SK-N-SH (cell line): Measurements from ENCODE around the gene CELF4. TPM values are rescaled to one million over a fixed set of nuclear protein-coding genes. Genes with fewer than 3 reads are reported as not detected.

Experiments
- CTCF ChIA-PET: fragments of 300-600, 350-600 bp; formaldehyde crosslinking; extraction: SDS; loops from one replicate; lab custom pipeline; 2021; lab: Yijun Ruan, JAX
- POLR2A ChIA-PET: fragments of 350-600 bp; sonication (Branson Sonifier 250); formaldehyde crosslinking; extraction: SDS; loops from one replicate; lab custom pipeline; 2020; ENCODE audit warnings: antibody characterized with exemption, inconsistent platforms; lab: Yijun Ruan, JAX
- DNase-seq: peaks from one replicate; pipeline ENCODE4 v3.0.0; 2012
- H2AFZ ChIP-seq: fragments of 200-600 bp; sonication (generic); 2 replicates; pipeline ENCODE4 v1.8.1; 2016; ENCODE audit warnings: antibody characterized with exemption, mild to moderate bottlenecking, low read depth
- H3F3A ChIP-seq: fragments of 200-600 bp; sonication (generic); replicated peaks from 2 replicates; pipeline ENCODE3; 2016; ENCODE audit warnings: antibody characterized with exemption, mild to moderate bottlenecking; ENCODE audit not compliant: insufficient read depth
- H3K27ac ChIP-seq, 2 experiments: fragments of 200-500 bp in 1 of 2; fragments of 200-600 bp in 1 of 2; sonication (Bioruptor generic) in 1 of 2; sonication (generic), shearing (Covaris generic) in 1 of 2; 2 replicates each; pipeline versions ENCODE4 v1.5.1 to v1.6.1; 2014 to 2016; ENCODE audit warnings: low read depth in 2 of 2, inconsistent platforms in 1 of 2, low read length in 1 of 2, mild to moderate bottlenecking in 1 of 2, mixed read lengths in 1 of 2
- H3K27me3 ChIP-seq: fragments of 200-600 bp; sonication (generic), shearing (Covaris generic); 2 replicates; pipeline ENCODE4 v1.6.1; 2016; ENCODE audit warnings: mixed run types; ENCODE audit not compliant: insufficient read depth
- H3K36me3 ChIP-seq, 2 experiments: fragments of 200-500 bp in 1 of 2; fragments of 200-600 bp in 1 of 2; sonication (Bioruptor generic) in 1 of 2; sonication (generic) in 1 of 2; replicated peaks in 1 of 2; 2 replicates each; pipeline versions ENCODE3 to v1.5.1; 2014 to 2016; ENCODE audit warnings: low read length in 1 of 2, mild to moderate bottlenecking in 1 of 2; ENCODE audit not compliant: insufficient read depth in 2 of 2, control insufficient read depth in 1 of 2
- H3K4me1 ChIP-seq, 2 experiments: fragments of 200-500 bp in 1 of 2; fragments of 200-600 bp in 1 of 2; sonication (Bioruptor generic) in 1 of 2; sonication (generic), shearing (Covaris generic) in 1 of 2; 2 replicates each; pipeline versions ENCODE4 v1.5.1 to v1.6.1; 2014 to 2016; ENCODE audit warnings: low read depth in 1 of 2, low read length in 1 of 2, mixed run types in 1 of 2; ENCODE audit not compliant: insufficient read depth in 2 of 2, control insufficient read depth in 1 of 2
- H3K4me2 ChIP-seq: fragments of 200-600 bp; sonication (generic), shearing (Covaris generic); 2 replicates; pipeline ENCODE4 v1.6.1; 2017; ENCODE audit warnings: mixed run types
- H3K4me3 ChIP-seq, 2 experiments: fragments of 200-500 bp in 1 of 2; fragments of 200-600 bp in 1 of 2; sonication (Bioruptor generic) in 1 of 2; sonication (generic), shearing (Covaris generic) in 1 of 2; 2 replicates each; pipeline versions ENCODE4 v1.5.1 to v1.8.1; 2014 to 2016; ENCODE audit warnings: low read depth in 2 of 2, inconsistent platforms in 1 of 2, low read length in 1 of 2, mild to moderate bottlenecking in 1 of 2, mixed read lengths in 1 of 2, moderate library complexity in 1 of 2
- H3K79me2 ChIP-seq: fragments of 200-600 bp; sonication (generic); 2 replicates; pipeline ENCODE4 v1.8.1; 2017; ENCODE audit warnings: mild to moderate bottlenecking; ENCODE audit not compliant: insufficient read depth
- H3K9ac ChIP-seq: fragments of 200-600 bp; sonication (generic); 2 replicates; pipeline ENCODE4 v1.6.1; 2017; ENCODE audit warnings: mixed run types
- H3K9me2 ChIP-seq: fragments of 200-600 bp; sonication (generic); 2 replicates; pipeline ENCODE4 v1.6.1; 2017; ENCODE audit warnings: mixed run types
- H3K9me3 ChIP-seq: fragments of 200-600 bp; sonication (generic); 2 replicates; pipeline ENCODE4 v1.6.1; 2017; ENCODE audit warnings: mixed run types, mild to moderate bottlenecking, moderate library complexity
- H4K20me1 ChIP-seq: fragments of 200-600 bp; sonication (generic); 2 replicates; pipeline ENCODE4 v1.6.1; 2017; ENCODE audit warnings: mild to moderate bottlenecking, mixed run types; ENCODE audit not compliant: insufficient read depth
- CHD2 ChIP-seq: fragments of 150-350 bp; IDR thresholded peaks from 2 replicates; pipeline ENCODE4 v1.6.1; 2018; ENCODE audit warnings: low read length; ENCODE audit not compliant: partially characterized antibody
- EP300 ChIP-seq, 2 experiments: IDR thresholded peaks; 2 replicates each; pipeline versions ENCODE4 v1.4.0 to v1.6.1; 2012; ENCODE audit warnings: borderline replicate concordance in 1 of 2, low read depth in 1 of 2, low read length in 1 of 2
- FOSL2 ChIP-seq: IDR thresholded peaks from 2 replicates; pipeline ENCODE4 v1.4.0; 2012; ENCODE audit warnings: low read depth, mild to moderate bottlenecking, moderate library complexity, borderline replicate concordance
- FOXM1 ChIP-seq: IDR thresholded peaks from 2 replicates; pipeline ENCODE4 v1.4.0; 2012; ENCODE audit warnings: low read depth, mild to moderate bottlenecking
- GATA2 ChIP-seq: sonication (generic); formaldehyde crosslinking; IDR thresholded peaks from 2 replicates; pipeline ENCODE4 v1.5.0; 2020; ENCODE audit warnings: mild to moderate bottlenecking, missing genetic modification reagents
- IRF3 ChIP-seq: fragments of 150-350 bp; IDR thresholded peaks from 2 replicates; pipeline ENCODE4 v1.6.1; 2016; ENCODE audit warnings: mild to moderate bottlenecking, low read depth, low read length
- NFIC ChIP-seq: IDR thresholded peaks from 2 replicates; pipeline ENCODE4 v1.4.0; 2012; ENCODE audit warnings: borderline replicate concordance
- NRF1 ChIP-seq: IDR thresholded peaks from 2 replicates; pipeline ENCODE4 v1.6.1; 2012; ENCODE audit warnings: low read depth, mild to moderate bottlenecking, low read length
- RCOR1 ChIP-seq: fragments of 150-350 bp; IDR thresholded peaks from 2 replicates; pipeline ENCODE4 v1.6.1; 2017; ENCODE audit warnings: antibody characterized with exemption, low read length
- REST ChIP-seq: IDR thresholded peaks from 2 replicates; pipeline ENCODE4 v1.6.1; 2012; ENCODE audit warnings: mild to moderate bottlenecking, low read depth, low read length, moderate library complexity
- RFX5 ChIP-seq: IDR thresholded peaks from 2 replicates; pipeline ENCODE4 v1.6.1; 2012; ENCODE audit warnings: mild to moderate bottlenecking, improper control_type of control experiment, low read length
- RXRA ChIP-seq: IDR thresholded peaks from 2 replicates; pipeline ENCODE4 v1.4.0; 2012; ENCODE audit warnings: low read depth, mild to moderate bottlenecking, borderline replicate concordance
- SIN3A ChIP-seq: IDR thresholded peaks from 2 replicates; pipeline ENCODE4 v1.6.1; 2012; ENCODE audit warnings: low read depth, mild to moderate bottlenecking, low read length, moderate library complexity, borderline replicate concordance
- SMC3 ChIP-seq: IDR thresholded peaks from 2 replicates; pipeline ENCODE4 v1.6.1; 2012; ENCODE audit warnings: low read depth, low read length, improper control_type of control experiment
- YY1 ChIP-seq: IDR thresholded peaks from 2 replicates; pipeline ENCODE4 v1.4.0; 2012; ENCODE audit warnings: low read depth, mild to moderate bottlenecking
- ZBTB33 ChIP-seq: IDR thresholded peaks from 2 replicates; pipeline ENCODE4 v1.4.0; 2012; ENCODE audit warnings: low read depth, borderline replicate concordance
- WGBS: methylation state at CpG from one replicate; pipeline ENCODE4 v1.1.6; 2017; ENCODE audit warnings: low lambda C conversion rate; 5-methylcytosine and 5-hydroxymethylcytosine counted together
- polyA plus RNA-seq, 3 experiments: library from polyadenylated mRNA; depleted of rRNA; stranded (reverse); fragments of >200 nt; gene quantifications; 2 replicates each; pipeline ENCODE4 v1.2.3, GENCODE V29; 2012
- TF ChIP-seq, protein P1 (sequence below): fragments of 150-350 bp; IDR thresholded peaks from 2 replicates; pipeline ENCODE4 v1.6.1; 2017; ENCODE audit warnings: antibody characterized with exemption, low read length, low read depth, borderline replicate concordance

Gene CELF4
- polyA plus RNA-seq, 1 of the 3 experiments (the other 2 are of a cell fraction) = 0.26 TPM

DNA sequence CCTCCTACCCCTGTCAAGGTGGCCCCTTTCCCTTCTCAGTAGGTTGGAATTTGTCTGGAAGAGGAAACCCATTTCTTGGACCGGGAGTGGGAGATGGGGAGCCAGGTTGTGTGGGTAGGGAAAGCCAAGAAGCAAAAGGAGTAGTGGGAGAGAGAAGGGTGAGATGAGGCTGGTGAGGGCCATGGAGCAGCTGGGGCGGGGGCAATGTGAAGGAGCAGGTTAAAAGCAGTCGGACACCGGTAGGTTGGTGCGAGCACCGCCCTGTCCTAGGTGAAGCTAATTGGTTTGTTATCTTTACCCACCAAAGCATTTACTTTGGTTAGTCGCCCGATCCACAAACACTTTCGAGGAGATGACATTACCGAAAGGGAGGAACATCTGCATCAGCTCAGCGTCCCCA, 306.8 kb downstream of the CELF4 start:
- POLR2A ChIA-PET = no interaction called here
- H3K4me2 ChIP-seq = no peak overlapping the region
- no peaks in the 10 kb centered on the region for H3F3A ChIP-seq
- no peak overlapping the region for H3K4me3 ChIP-seq
- H3K79me2 ChIP-seq = no peaks in the 10 kb centered on the region
- no peaks in the 10 kb centered on the region for H3K36me3 ChIP-seq
- H3K9ac ChIP-seq = no peak overlapping the region
- CTCF ChIA-PET = no interaction called here
- H3K27ac ChIP-seq = no peak overlapping the region
- peaks cover 0 to 17% of the 10 kb centered on the region in 2 experiments; a peak in 1 of 4 replicates for H3K4me1 ChIP-seq
- H2AFZ ChIP-seq = no peak overlapping the region
- H3K9me2 ChIP-seq = no peaks in the 10 kb centered on the region
- no peaks in the 10 kb centered on the region; the same call in 1 of the 2 replicates for H3K27me3 ChIP-seq
- no peak for DNase-seq
- 60% methylated on average over 11 of the region's 11 CpGs for WGBS
- no peaks in the 10 kb centered on the region for H4K20me1 ChIP-seq
- no peaks in the 10 kb centered on the region for H3K9me3 ChIP-seq
- no peak for TF ChIP-seq NRF1
- TF ChIP-seq RXRA = no peak
- no peak for TF ChIP-seq FOXM1
- TF ChIP-seq IRF3 = no peak
- no peak for TF ChIP-seq FOSL2
- TF ChIP-seq EP300 (IDR thresholded peaks at IDR 0.05; ENCODE audit: borderline replicate concordance in 1 of 2, low read depth in 1 of 2, low read length in 1 of 2) = no peak
- no peak for TF ChIP-seq RCOR1
- TF ChIP-seq, protein P1, sequence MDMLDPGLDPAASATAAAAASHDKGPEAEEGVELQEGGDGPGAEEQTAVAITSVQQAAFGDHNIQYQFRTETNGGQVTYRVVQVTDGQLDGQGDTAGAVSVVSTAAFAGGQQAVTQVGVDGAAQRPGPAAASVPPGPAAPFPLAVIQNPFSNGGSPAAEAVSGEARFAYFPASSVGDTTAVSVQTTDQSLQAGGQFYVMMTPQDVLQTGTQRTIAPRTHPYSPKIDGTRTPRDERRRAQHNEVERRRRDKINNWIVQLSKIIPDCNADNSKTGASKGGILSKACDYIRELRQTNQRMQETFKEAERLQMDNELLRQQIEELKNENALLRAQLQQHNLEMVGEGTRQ = no peak
- TF ChIP-seq SMC3 = no peak
- TF ChIP-seq ZBTB33 = no peak
- no peak for TF ChIP-seq CHD2

DNA sequence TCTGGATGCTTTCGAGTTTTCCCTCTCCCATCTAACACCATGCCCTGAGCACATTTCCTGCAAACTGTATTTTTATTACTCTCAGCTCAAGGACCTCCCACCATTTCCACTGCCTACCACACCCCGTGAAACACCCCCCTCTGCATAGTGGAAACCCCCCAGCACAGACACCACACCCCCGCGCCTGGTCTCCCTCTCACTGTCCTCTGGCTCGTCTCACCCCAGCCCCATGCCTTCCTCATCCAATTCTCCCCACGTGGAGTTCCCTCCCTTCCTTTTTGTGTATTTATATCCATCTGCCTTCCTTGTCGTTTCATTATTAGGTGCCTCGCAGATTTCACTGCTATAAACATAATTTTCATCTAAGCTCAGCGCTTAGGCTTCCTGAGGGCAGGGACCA, 307.5 kb downstream of the CELF4 start:
- H3K27ac ChIP-seq = no peak overlapping the region
- H2AFZ ChIP-seq = no peak overlapping the region
- H4K20me1 ChIP-seq = no peaks in the 10 kb centered on the region
- no peaks in the 10 kb centered on the region for H3F3A ChIP-seq
- no peak overlapping the region for H3K4me3 ChIP-seq
- TF ChIP-seq SIN3A (no peak), YY1 (no peak), RCOR1 (no peak), NFIC (no peak), RFX5 (no peak), IRF3 (no peak), REST (no peak), GATA2 (no peak)
- TF ChIP-seq, protein P1 = no peak
- TF ChIP-seq, all 33 proteins: peak for 0
- WGBS = 42% methylated on average over 9 of the region's 9 CpGs
- Histone ChIP-seq H3K4me1 (peaks cover 0 to 17% of the 10 kb centered on the region in 2 experiments; a peak in 1 of 4 replicates), H3K9me2 (no peaks in the 10 kb centered on the region), H3K4me2 (no peak overlapping the region), H3K27me3 (no peaks in the 10 kb centered on the region; the same call in 1 of the 2 replicates), H3K9me3 (no peaks in the 10 kb centered on the region), H3K79me2 (no peaks in the 10 kb centered on the region), H3K9ac (no peak overlapping the region), H3K36me3 (no peaks in the 10 kb centered on the region)
- no peak for DNase-seq
- ChIA-PET POLR2A (no interaction called here), CTCF (interaction anchor here (1.0 to 1.5 kb wide), 2 partner anchors 21 to 78 kb away, joined by 3 to 5 read pairs; no protein-coding TSS in a partner anchor)
